NCI-H69 (cell line): ENCODE data around the gene SUGT1.

Experiments used
- DNase-seq: peaks from one replicate; lab custom pipeline; 2025; lab: John Stamatoyannopoulos, UW

Gene SUGT1

GRCh38 chr13:52737965-52738364 lies 85.3 kb downstream of the SUGT1 start:
- DNase-seq = peak; percentile 14

GRCh38 chr13:52738719-52739467 lies 86.3 kb downstream of the SUGT1 start:
- DNase-seq = peak; percentile 73

GRCh38 chr13:52739468-52740071 lies 86.9 kb downstream of the SUGT1 start, which contains the start of gene CNMD:
Gene CNMD, minus strand, starts transcription at chr13:52739820. Its CDS starts 119 bp downstream, at chr13:52739701.
- peak; percentile 67 for DNase-seq

GRCh38 chr13:52743569-52743968 lies 90.9 kb downstream of the SUGT1 start:
- peak; percentile 78 for DNase-seq

- DNase-seq = peak; percentile 12
These were observed 91.4 kb downstream of the SUGT1 start for GRCh38 chr13:52743988-52744387.

GRCh38 chr13:52744842-52745375 lies 92.3 kb downstream of the SUGT1 start:
- DNase-seq = no peak

GRCh38 chr13:52746141-52746540 lies 93.5 kb downstream of the SUGT1 start:
- no peak for DNase-seq

GRCh38 chr13:52749419-52749818 lies 96.8 kb downstream of the SUGT1 start:
- peak; percentile 96 for DNase-seq
